Measurements from ENCODE around the gene GOLGA6L7. TPM values are rescaled to one million over a fixed set of nuclear protein-coding genes. Genes with fewer than 3 reads are reported as not detected.

The GOLGA6L7 gene
- total and polyA plus RNA-seq, 2 experiments from 2014 or later = 0.47 TPM; not detected in 1

GRCh38 chr15:28868744-28869345 is 20.4 kb upstream of the GOLGA6L7 start:
- Mint-ChIP-seq H3K4me1 (no peaks in the 10 kb centered on the region), H3K27me3 (ENCODE audit: insufficient read depth, low read depth, poor library complexity) (peaks cover 1% of the 10 kb centered on the region), H3K27ac (no peak overlapping the region), H3K9me3 (no peaks in the 10 kb centered on the region; the same call in 2 of the 3 replicates), H3K4me3 (no peak overlapping the region), H3K36me3 (ENCODE audit: low read depth) (peaks cover 3% of the 10 kb centered on the region; the same call in 1 of the 3 replicates)
- H3K4me1 ChIP-seq (ENCODE audit: insufficient read depth) = no peaks in the 10 kb centered on the region
- H3K79me2 ChIP-seq (replicated peaks; ENCODE audit: insufficient read depth) = no peaks in the 10 kb centered on the region
- H3K27ac ChIP-seq (ENCODE audit: low read depth) = no peak overlapping the region
- DNase-seq (ENCODE audit: low spot score) (no peak), ATAC-seq (no peak)
- H4K20me1 ChIP-seq (replicated peaks; ENCODE audit: insufficient read depth) = no peaks in the 10 kb centered on the region
- H3K4me2 ChIP-seq = no peak overlapping the region
- no peaks in the 10 kb centered on the region for H3K27me3 ChIP-seq (ENCODE audit: insufficient read depth)
- TF ChIP-seq, protein P1, sequence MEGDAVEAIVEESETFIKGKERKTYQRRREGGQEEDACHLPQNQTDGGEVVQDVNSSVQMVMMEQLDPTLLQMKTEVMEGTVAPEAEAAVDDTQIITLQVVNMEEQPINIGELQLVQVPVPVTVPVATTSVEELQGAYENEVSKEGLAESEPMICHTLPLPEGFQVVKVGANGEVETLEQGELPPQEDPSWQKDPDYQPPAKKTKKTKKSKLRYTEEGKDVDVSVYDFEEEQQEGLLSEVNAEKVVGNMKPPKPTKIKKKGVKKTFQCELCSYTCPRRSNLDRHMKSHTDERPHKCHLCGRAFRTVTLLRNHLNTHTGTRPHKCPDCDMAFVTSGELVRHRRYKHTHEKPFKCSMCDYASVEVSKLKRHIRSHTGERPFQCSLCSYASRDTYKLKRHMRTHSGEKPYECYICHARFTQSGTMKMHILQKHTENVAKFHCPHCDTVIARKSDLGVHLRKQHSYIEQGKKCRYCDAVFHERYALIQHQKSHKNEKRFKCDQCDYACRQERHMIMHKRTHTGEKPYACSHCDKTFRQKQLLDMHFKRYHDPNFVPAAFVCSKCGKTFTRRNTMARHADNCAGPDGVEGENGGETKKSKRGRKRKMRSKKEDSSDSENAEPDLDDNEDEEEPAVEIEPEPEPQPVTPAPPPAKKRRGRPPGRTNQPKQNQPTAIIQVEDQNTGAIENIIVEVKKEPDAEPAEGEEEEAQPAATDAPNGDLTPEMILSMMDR (conservative IDR thresholded peaks at IDR 0.05; ENCODE audit: low read depth in 2 of 2) = no peak
- TF ChIP-seq CREB1 (CRISPR knock-in tag; IDR thresholded peaks at IDR 0.05; ENCODE audit: low read depth) (no peak), EZH2 (IDR thresholded peaks at IDR 0.05; ENCODE audit: low read depth, unreplicated experiment) (no peak), STAT1 (IDR thresholded peaks at IDR 0.05; ENCODE audit: unreplicated experiment) (no peak), ZNF331 (CRISPR knock-in tag; IDR thresholded peaks at IDR 0.05; ENCODE audit: low read depth) (no peak), JUNB (IDR thresholded peaks at IDR 0.05; ENCODE audit: unreplicated experiment) (no peak), EZH2phosphoT487 (IDR thresholded peaks at IDR 0.05; ENCODE audit: unreplicated experiment) (no peak), NANOG (IDR thresholded peaks at IDR 0.05; ENCODE audit: borderline replicate concordance) (no peak), ZNF114 (CRISPR knock-in tag; IDR thresholded peaks at IDR 0.05) (no peak), POLR2AphosphoS5 (IDR thresholded peaks at IDR 0.05; ENCODE audit: low read depth) (no peak), ZNF462 (CRISPR knock-in tag; IDR thresholded peaks at IDR 0.05) (no peak)
- TF ChIP-seq, protein P2, sequence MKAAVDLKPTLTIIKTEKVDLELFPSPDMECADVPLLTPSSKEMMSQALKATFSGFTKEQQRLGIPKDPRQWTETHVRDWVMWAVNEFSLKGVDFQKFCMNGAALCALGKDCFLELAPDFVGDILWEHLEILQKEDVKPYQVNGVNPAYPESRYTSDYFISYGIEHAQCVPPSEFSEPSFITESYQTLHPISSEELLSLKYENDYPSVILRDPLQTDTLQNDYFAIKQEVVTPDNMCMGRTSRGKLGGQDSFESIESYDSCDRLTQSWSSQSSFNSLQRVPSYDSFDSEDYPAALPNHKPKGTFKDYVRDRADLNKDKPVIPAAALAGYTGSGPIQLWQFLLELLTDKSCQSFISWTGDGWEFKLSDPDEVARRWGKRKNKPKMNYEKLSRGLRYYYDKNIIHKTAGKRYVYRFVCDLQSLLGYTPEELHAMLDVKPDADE (IDR thresholded peaks at IDR 0.05) = no peak
- TF ChIP-seq, protein P3, sequence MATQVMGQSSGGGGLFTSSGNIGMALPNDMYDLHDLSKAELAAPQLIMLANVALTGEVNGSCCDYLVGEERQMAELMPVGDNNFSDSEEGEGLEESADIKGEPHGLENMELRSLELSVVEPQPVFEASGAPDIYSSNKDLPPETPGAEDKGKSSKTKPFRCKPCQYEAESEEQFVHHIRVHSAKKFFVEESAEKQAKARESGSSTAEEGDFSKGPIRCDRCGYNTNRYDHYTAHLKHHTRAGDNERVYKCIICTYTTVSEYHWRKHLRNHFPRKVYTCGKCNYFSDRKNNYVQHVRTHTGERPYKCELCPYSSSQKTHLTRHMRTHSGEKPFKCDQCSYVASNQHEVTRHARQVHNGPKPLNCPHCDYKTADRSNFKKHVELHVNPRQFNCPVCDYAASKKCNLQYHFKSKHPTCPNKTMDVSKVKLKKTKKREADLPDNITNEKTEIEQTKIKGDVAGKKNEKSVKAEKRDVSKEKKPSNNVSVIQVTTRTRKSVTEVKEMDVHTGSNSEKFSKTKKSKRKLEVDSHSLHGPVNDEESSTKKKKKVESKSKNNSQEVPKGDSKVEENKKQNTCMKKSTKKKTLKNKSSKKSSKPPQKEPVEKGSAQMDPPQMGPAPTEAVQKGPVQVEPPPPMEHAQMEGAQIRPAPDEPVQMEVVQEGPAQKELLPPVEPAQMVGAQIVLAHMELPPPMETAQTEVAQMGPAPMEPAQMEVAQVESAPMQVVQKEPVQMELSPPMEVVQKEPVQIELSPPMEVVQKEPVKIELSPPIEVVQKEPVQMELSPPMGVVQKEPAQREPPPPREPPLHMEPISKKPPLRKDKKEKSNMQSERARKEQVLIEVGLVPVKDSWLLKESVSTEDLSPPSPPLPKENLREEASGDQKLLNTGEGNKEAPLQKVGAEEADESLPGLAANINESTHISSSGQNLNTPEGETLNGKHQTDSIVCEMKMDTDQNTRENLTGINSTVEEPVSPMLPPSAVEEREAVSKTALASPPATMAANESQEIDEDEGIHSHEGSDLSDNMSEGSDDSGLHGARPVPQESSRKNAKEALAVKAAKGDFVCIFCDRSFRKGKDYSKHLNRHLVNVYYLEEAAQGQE (IDR thresholded peaks at IDR 0.05; ENCODE audit: unreplicated experiment) = no peak
- H3K36me3 ChIP-seq (ENCODE audit: insufficient read depth) = no peaks in the 10 kb centered on the region
- no peaks in the 10 kb centered on the region for H3K9me2 ChIP-seq (ENCODE audit: insufficient read depth)
- H3F3A ChIP-seq (replicated peaks; ENCODE audit: low read depth) = no peaks in the 10 kb centered on the region
- H2AFZ ChIP-seq = no peak overlapping the region
- no peak overlapping the region for H3K4me3 ChIP-seq

All from GM23338 (cell line).